ENCODE measurements around the gene LGALS1. TPM values are rescaled to one million over a fixed set of nuclear protein-coding genes. Genes with fewer than 3 reads are reported as not detected.

Gene LGALS1
- total RNA-seq, 1 experiment from 2014 or later: 2,325 TPM

DNA sequence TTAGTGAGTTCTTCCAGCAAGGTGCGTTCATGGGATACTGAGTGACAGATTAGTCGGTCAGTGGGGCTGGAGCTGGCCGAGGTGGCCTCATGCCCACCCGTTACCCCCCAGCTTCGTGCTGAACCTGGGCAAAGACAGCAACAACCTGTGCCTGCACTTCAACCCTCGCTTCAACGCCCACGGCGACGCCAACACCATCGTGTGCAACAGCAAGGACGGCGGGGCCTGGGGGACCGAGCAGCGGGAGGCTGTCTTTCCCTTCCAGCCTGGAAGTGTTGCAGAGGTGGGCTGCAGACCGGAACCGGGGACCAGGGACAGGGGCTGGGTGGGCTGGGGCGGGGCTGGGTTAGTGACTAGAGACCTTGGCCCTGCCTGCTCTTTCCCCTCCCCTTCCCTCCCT, 2.9 kb downstream of the LGALS1 start:
- no TSS peak for BruUV-seq (replicated peaks)
- Histone ChIP-seq H3K27ac (ENCODE audit: low read length) (no peak overlapping the region), H3K9ac (ENCODE audit: low read length) (no peak overlapping the region), H3K79me2 (ENCODE audit: low read length) (peaks cover 25% of the 10 kb centered on the region), H3K9me2 (replicated peaks; ENCODE audit: low read length) (no peaks in the 10 kb centered on the region), H3K4me2 (ENCODE audit: low read length) (peak overlapping the region; percentile 42), H4K20me1 (ENCODE audit: low read length) (peaks cover 6% of the 10 kb centered on the region; the same call in 1 of the 2 replicates), H3K4me3 (ENCODE audit: low read length) (peak overlapping the region; percentile 46), H2AFZ (ENCODE audit: low read length) (no peak overlapping the region), H3K27me3 (ENCODE audit: low read length) (no peaks in the 10 kb centered on the region), H3F3A (ENCODE audit: low read length, unreplicated experiment) (peaks cover 3% of the 10 kb centered on the region), H3K9me3 (ENCODE audit: low read length) (no peaks in the 10 kb centered on the region), H3K36me3 (ENCODE audit: low read depth, low read length) (peaks cover 5% of the 10 kb centered on the region; the same call in 1 of the 2 replicates), H3K4me1 (ENCODE audit: insufficient read depth, low read length) (peaks cover 15% of the 10 kb centered on the region)
- POLR2A ChIA-PET (ENCODE audit: unreplicated experiment): no interaction called here
- no peak for DNase-seq
- ATAC-seq: no peak
- TF ChIP-seq EZH2 (IDR thresholded peaks at IDR 0.05; ENCODE audit: low read length, unreplicated experiment): no peak
- CTCF ChIA-PET: no interaction called here
- intact Hi-C loops (cut with micrococcal nuclease): no loop called here

DNA sequence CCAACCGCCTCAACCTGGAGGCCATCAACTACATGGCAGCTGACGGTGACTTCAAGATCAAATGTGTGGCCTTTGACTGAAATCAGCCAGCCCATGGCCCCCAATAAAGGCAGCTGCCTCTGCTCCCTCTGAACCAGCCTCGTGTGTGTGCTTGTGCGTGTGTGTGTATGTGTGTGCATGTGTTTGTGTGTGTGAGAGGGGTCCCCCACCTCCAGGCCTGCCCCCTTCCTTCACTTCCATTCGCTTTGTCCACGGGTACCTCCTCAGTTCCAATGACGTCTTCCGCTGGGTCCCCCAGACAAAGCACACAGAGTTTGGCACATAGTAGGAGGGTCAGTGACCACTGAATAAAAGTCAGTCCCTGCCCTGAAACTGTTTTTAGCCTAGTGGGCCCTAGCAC, 4.2 kb downstream of the LGALS1 start:
- DNase-seq: no peak
- peaks cover 6% of the 10 kb centered on the region; the same call in 1 of the 2 replicates for H4K20me1 ChIP-seq (ENCODE audit: low read length)
- intact Hi-C loops (cut with micrococcal nuclease): loop anchor here (2.0 to 10.0 kb wide), 2 partner anchors 37 to 125 kb away; partner anchors contain the start of gene GCAT
- H3K27me3 ChIP-seq (ENCODE audit: low read length): no peaks in the 10 kb centered on the region
- no peaks in the 10 kb centered on the region for H3K9me2 ChIP-seq (replicated peaks; ENCODE audit: low read length)
- ChIA-PET CTCF (no interaction called here), POLR2A (ENCODE audit: unreplicated experiment) (no interaction called here)
- peaks cover 3% of the 10 kb centered on the region for H3F3A ChIP-seq (ENCODE audit: low read length, unreplicated experiment)
- no peak overlapping the region for H3K9ac ChIP-seq (ENCODE audit: low read length)
- no TSS peak for BruUV-seq (replicated peaks)
- H2AFZ ChIP-seq (ENCODE audit: low read length): no peak overlapping the region
- TF ChIP-seq, protein P1, sequence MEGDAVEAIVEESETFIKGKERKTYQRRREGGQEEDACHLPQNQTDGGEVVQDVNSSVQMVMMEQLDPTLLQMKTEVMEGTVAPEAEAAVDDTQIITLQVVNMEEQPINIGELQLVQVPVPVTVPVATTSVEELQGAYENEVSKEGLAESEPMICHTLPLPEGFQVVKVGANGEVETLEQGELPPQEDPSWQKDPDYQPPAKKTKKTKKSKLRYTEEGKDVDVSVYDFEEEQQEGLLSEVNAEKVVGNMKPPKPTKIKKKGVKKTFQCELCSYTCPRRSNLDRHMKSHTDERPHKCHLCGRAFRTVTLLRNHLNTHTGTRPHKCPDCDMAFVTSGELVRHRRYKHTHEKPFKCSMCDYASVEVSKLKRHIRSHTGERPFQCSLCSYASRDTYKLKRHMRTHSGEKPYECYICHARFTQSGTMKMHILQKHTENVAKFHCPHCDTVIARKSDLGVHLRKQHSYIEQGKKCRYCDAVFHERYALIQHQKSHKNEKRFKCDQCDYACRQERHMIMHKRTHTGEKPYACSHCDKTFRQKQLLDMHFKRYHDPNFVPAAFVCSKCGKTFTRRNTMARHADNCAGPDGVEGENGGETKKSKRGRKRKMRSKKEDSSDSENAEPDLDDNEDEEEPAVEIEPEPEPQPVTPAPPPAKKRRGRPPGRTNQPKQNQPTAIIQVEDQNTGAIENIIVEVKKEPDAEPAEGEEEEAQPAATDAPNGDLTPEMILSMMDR (conservative IDR thresholded peaks at IDR 0.05; ENCODE audit: low read depth, low read length): no peak
- no peak for TF ChIP-seq EZH2 (IDR thresholded peaks at IDR 0.05; ENCODE audit: low read length, unreplicated experiment)
- TF ChIP-seq EZH2phosphoT487 (IDR thresholded peaks at IDR 0.05; ENCODE audit: borderline replicate concordance, low read length): no peak
- H3K4me1 ChIP-seq (ENCODE audit: insufficient read depth, low read length): peaks cover 15% of the 10 kb centered on the region
- no peaks in the 10 kb centered on the region for H3K9me3 ChIP-seq (ENCODE audit: low read length)
- H3K79me2 ChIP-seq (ENCODE audit: low read length): peaks cover 25% of the 10 kb centered on the region
- H3K4me3 ChIP-seq (ENCODE audit: low read length): no peak overlapping the region
- ATAC-seq: no peak
- H3K4me2 ChIP-seq (ENCODE audit: low read length): no peak overlapping the region
- peaks cover 5% of the 10 kb centered on the region; the same call in 1 of the 2 replicates for H3K36me3 ChIP-seq (ENCODE audit: low read depth, low read length)
- no peak overlapping the region for H3K27ac ChIP-seq (ENCODE audit: low read length)

DNA sequence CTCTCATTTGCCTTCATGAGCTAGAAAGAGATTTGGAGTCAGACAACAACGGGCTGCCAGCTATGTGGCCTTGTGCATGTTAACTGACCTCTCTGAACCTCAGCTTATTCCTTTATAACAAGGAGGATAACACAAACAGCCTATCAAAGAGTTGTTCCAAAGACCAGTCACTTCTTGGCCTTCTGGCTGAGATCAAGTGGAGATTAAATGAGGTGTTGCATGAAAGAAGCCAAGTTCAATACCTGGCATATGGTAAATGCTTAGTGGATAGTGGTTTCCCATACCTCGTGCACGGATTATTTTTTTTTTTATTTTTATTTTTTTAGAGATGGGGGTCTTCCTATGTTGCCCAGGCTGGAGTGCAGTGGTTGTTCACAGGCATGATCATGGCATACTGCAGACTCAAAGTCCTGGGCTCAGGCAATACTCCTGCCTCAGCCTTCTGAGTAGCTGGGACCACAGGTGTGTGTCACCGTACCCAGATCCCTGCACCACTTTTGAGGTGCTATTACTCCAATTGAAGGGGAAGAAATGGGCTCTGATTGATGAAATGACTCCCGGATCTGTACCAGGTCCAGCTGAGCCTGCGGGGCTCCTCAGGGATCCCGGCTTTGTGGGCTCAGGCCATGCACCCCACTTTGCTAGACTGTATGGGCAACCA, 4.9 kb downstream of the LGALS1 start:
- Histone ChIP-seq H3K9me3 (ENCODE audit: low read length) (no peaks in the 10 kb centered on the region), H3K9me2 (replicated peaks; ENCODE audit: low read length) (no peaks in the 10 kb centered on the region), H3F3A (ENCODE audit: low read length, unreplicated experiment) (peaks cover 3% of the 10 kb centered on the region), H3K36me3 (ENCODE audit: low read depth, low read length) (peaks cover 5% of the 10 kb centered on the region; the same call in 1 of the 2 replicates), H3K4me3 (ENCODE audit: low read length) (no peak overlapping the region), H4K20me1 (ENCODE audit: low read length) (peaks cover 6% of the 10 kb centered on the region; the same call in 1 of the 2 replicates), H3K27ac (ENCODE audit: low read length) (no peak overlapping the region), H2AFZ (ENCODE audit: low read length) (no peak overlapping the region), H3K9ac (ENCODE audit: low read length) (no peak overlapping the region), H3K79me2 (ENCODE audit: low read length) (peaks cover 25% of the 10 kb centered on the region), H3K4me1 (ENCODE audit: insufficient read depth, low read length) (peaks cover 12% of the 10 kb centered on the region), H3K27me3 (ENCODE audit: low read length) (no peaks in the 10 kb centered on the region), H3K4me2 (ENCODE audit: low read length) (no peak overlapping the region)
- ChIA-PET POLR2A (ENCODE audit: unreplicated experiment) (no interaction called here), CTCF (interaction anchor here (1.4 to 2.0 kb wide), 2 partner anchors 19 to 37 kb away, joined by 6 to 15 read pairs; no protein-coding TSS in a partner anchor)
- no peak for ATAC-seq
- no peak for TF ChIP-seq EZH2 (IDR thresholded peaks at IDR 0.05; ENCODE audit: low read length, unreplicated experiment)
- TF ChIP-seq, protein P1 (conservative IDR thresholded peaks at IDR 0.05; ENCODE audit: low read depth, low read length): no peak
- TF ChIP-seq EZH2phosphoT487 (IDR thresholded peaks at IDR 0.05; ENCODE audit: borderline replicate concordance, low read length): no peak
- no peak for DNase-seq
- intact Hi-C loops (cut with micrococcal nuclease): loop anchor here (2.0 to 10.0 kb wide), 2 partner anchors 38 to 124 kb away; partner anchors contain the start of gene GCAT
- no TSS peak for BruUV-seq (replicated peaks)
